Lung (tissue), 12 donors: Measurements from ENCODE around the gene ZSCAN23. TPM values are rescaled to one million over a fixed set of nuclear protein-coding genes. Genes with fewer than 3 reads are reported as not detected.

Experiments
- ATAC-seq: fragments of 200-7000 bp; cut with Tn5 transposase; one replicate; pipeline ENCODE4 v1.9.1; 2020; ENCODE audit warnings: moderate number of reproducible peaks; ENCODE audit not compliant: insufficient read depth, low FRiP score
- DNase-seq, 3 donors: peaks; one replicate each; pipeline ENCODE4 v3.0.0-alpha.2; 2013 to 2017
- H3K27ac ChIP-seq, 2 donors: one replicate each; pipeline ENCODE4 v1.5.1; 2013; ENCODE audit warnings: mild to moderate bottlenecking in 2 of 2, moderate library complexity in 2 of 2, control low read depth in 1 of 2, inconsistent platforms in 1 of 2, low read depth in 1 of 2, low read length in 1 of 2
- H3K27me3 ChIP-seq, 3 donors: one replicate each; pipeline ENCODE4 v1.5.1; 2013; ENCODE audit warnings: low read length in 2 of 3; ENCODE audit not compliant: control insufficient read depth in 3 of 3, insufficient read depth in 3 of 3
- H3K36me3 ChIP-seq, 4 donors: one replicate each; pipeline ENCODE4 v1.5.1; 2013; ENCODE audit warnings: low read length in 4 of 4, mild to moderate bottlenecking in 1 of 4, moderate library complexity in 1 of 4; ENCODE audit not compliant: control insufficient read depth in 4 of 4, insufficient read depth in 4 of 4
- H3K4me1 ChIP-seq, 5 donors: one replicate each; pipeline ENCODE4 v1.5.1; 2013; ENCODE audit warnings: low read length in 5 of 5, mild to moderate bottlenecking in 2 of 5, moderate library complexity in 1 of 5; ENCODE audit not compliant: control insufficient read depth in 5 of 5, insufficient read depth in 5 of 5
- H3K4me3 ChIP-seq: one replicate; pipeline ENCODE4 v1.5.1; 2013; ENCODE audit warnings: mild to moderate bottlenecking, control low read depth, moderate library complexity
- H3K9ac ChIP-seq, 2 donors: one replicate each; pipeline ENCODE4 v1.5.1; 2013; ENCODE audit warnings: low read length in 2 of 2, control low read depth in 1 of 2; ENCODE audit not compliant: insufficient read depth in 1 of 2
- H3K9me3 ChIP-seq, 4 donors: one replicate each; pipeline ENCODE4 v1.5.1; 2013; ENCODE audit warnings: low read length in 3 of 4, mild to moderate bottlenecking in 1 of 4, moderate library complexity in 1 of 4; ENCODE audit not compliant: control insufficient read depth in 4 of 4, insufficient read depth in 3 of 4
- CTCF ChIP-seq: IDR thresholded peaks from 2 replicates; pipeline ENCODE4 v1.5.1; 2012; ENCODE audit warnings: mild to moderate bottlenecking; ENCODE audit errors: control extremely low read depth, extremely low read depth
- WGBS, 2 donors: extraction: QIAGEN DNeasy Blood & Tissue Kit; methylation state at CpG; one replicate each; pipeline ENCODE4 v1.1.7; 2013; 5-methylcytosine and 5-hydroxymethylcytosine counted together
- polyA plus RNA-seq, 2 donors: library from polyadenylated mRNA; stranded (reverse); fragments of 200-250 nt; gene quantifications; one replicate each; pipeline ENCODE4 v1.2.1, GENCODE V29; 2013
- total RNA-seq, 2 donors: library from RNA; depleted of rRNA in 1 of 2; stranded (reverse); fragments of >200 nt in 1 of 2; gene quantifications; one replicate each; pipeline ENCODE4 v1.2.1, GENCODE V29; 2014 to 2021
- donor health status: control.
- donor health status: control.
- donor health status: Bipolar disorder and iron deficiency.
- donor health status: healthy.
- donor health status: DM: yes; HTN: yes; CAD: no.

ZSCAN23 gene
- total and polyA plus RNA-seq, 4 donors, result 0.18 to 17.2 (median 1.8) TPM

GRCh38 chr6:28486533-28486932, 43.2 kb upstream of the ZSCAN23 start:
- DNase-seq, result no peak
- no peak overlapping the region for H3K4me3 ChIP-seq
- H3K27me3 ChIP-seq, result peaks cover 0 to 8% (median 2%) of the 10 kb centered on the region in 3 donors
- no peak for ATAC-seq
- WGBS, 2 donors, result 96 to 100% methylated on average over 1 of the region's 1 CpG
- H3K4me1 ChIP-seq, result peaks cover 0 to 4% (median 3%) of the 10 kb centered on the region in 5 donors
- H3K27ac ChIP-seq, result no peak overlapping the region
- H3K36me3 ChIP-seq, result no peaks in the 10 kb centered on the region
- H3K9me3 ChIP-seq, result peaks cover 0 to 1% (median 0%) of the 10 kb centered on the region in 4 donors
- H3K9ac ChIP-seq, result no peak overlapping the region
- TF ChIP-seq CTCF, result no peak

- Histone ChIP-seq H3K9ac (no peak overlapping the region), H3K9me3 (peaks cover 0 to 1% (median 0%) of the 10 kb centered on the region in 4 donors), H3K36me3 (no peaks in the 10 kb centered on the region), H3K27me3 (peaks cover 0 to 8% (median 5%) of the 10 kb centered on the region in 3 donors), H3K4me1 (peaks cover 0 to 4% (median 2%) of the 10 kb centered on the region in 5 donors), H3K4me3 (no peak overlapping the region), H3K27ac (no peak overlapping the region)
- ATAC-seq, result no peak
- DNase-seq, result no peak
- 88 to 90% methylated on average over 3 of the region's 3 CpGs for WGBS, 2 donors
- TF ChIP-seq CTCF, result no peak
These were observed 42.2 kb upstream of the ZSCAN23 start for GRCh38 chr6:28485482-28485881.

GRCh38 chr6:28480253-28480932, 37.1 kb upstream of the ZSCAN23 start:
- Histone ChIP-seq H3K4me1 (no peaks in the 10 kb centered on the region), H3K9me3 (peaks cover 0 to 2% (median 0%) of the 10 kb centered on the region in 4 donors), H3K4me3 (no peak overlapping the region), H3K36me3 (no peaks in the 10 kb centered on the region), H3K27ac (no peak overlapping the region), H3K27me3 (peaks cover 3 to 42% (median 34%) of the 10 kb centered on the region in 3 donors), H3K9ac (no peak overlapping the region)
- DNase-seq (no peak), ATAC-seq (no peak)
- WGBS, 2 donors, result 69 to 76% methylated on average over 9 of the region's 9 CpGs
- no peak for TF ChIP-seq CTCF
